ENCODE measurements around the gene TEX38. TPM values are rescaled to one million over a fixed set of nuclear protein-coding genes. Genes with fewer than 3 reads are reported as not detected.

The TEX38 gene
- polyA plus RNA-seq, 2 of the 4 experiments (the other 2 are of a cell fraction): not detected

DNA sequence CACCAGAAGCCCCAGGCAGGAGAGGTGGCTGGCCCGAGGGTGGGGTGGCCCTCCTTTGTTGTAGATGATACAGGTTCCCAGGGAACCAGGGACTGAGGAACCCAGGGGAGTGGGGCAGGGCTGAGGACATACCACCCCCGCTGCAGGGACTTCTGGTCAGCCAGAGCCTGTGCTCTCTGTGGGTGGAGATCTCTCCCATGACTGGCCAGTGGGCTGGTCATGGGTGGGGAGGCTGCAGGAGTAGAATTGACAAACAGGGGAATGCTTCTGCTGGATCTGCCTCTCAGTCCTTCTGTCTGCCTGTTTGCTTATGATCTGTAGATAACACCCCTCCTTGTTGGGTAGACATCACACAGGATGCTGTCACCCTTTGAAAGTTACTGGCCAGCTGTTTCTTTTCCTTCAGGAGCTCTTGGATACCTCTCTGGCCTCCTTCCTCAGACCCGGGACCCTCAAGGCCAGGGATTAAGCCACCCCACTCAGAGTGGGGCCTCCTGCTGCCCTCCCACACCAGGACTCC, 50.1 kb downstream of the TEX38 start (continued):
- TF ChIP-seq CHD4 (IDR thresholded peaks at IDR 0.05; ENCODE audit: borderline replicate concordance) (no peak), ZSCAN20 (CRISPR knock-in tag; IDR thresholded peaks at IDR 0.05) (no peak), CBX8 (IDR thresholded peaks at IDR 0.05) (no peak), CHD2 (IDR thresholded peaks at IDR 0.05; ENCODE audit: low read length, partially characterized antibody) (no peak)
- TF ChIP-seq, protein P1, sequence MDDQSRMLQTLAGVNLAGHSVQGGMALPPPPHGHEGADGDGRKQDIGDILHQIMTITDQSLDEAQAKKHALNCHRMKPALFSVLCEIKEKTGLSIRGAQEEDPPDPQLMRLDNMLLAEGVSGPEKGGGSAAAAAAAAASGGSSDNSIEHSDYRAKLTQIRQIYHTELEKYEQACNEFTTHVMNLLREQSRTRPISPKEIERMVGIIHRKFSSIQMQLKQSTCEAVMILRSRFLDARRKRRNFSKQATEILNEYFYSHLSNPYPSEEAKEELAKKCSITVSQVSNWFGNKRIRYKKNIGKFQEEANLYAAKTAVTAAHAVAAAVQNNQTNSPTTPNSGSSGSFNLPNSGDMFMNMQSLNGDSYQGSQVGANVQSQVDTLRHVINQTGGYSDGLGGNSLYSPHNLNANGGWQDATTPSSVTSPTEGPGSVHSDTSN (IDR thresholded peaks at IDR 0.05): no peak

Other genes starting within 250 kb of the TEX38 start
- 0.40 and 0.44 TPM in 2 replicates for gene DMBX1, start 182.0 kb upstream of the TEX38 start, polyA plus RNA-seq (2011; rRNA removed)
- gene DMBX1, start 182.0 kb upstream of the TEX38 start, polyA plus RNA-seq (2017; fragmentation: RNase III; extraction: RNeasy Plus Mini Kit Qiagen cat#74134 plus additional on column Dnase treatment): 1.1 to 2.2 TPM (median 1.7 TPM) in 3 replicates
- not detected in 2 replicates for gene KNCN, start 120.2 kb upstream of the TEX38 start, polyA plus RNA-seq (2011; rRNA removed)
- not detected in 3 replicates for gene KNCN, start 120.2 kb upstream of the TEX38 start, polyA plus RNA-seq (2017; fragmentation: RNase III; extraction: RNeasy Plus Mini Kit Qiagen cat#74134 plus additional on column Dnase treatment)
- 24.2 and 28.4 TPM in 2 replicates for gene MKNK1, start 67.6 kb upstream of the TEX38 start, polyA plus RNA-seq (2011; rRNA removed)
- gene MKNK1, start 67.6 kb upstream of the TEX38 start, polyA plus RNA-seq (2017; fragmentation: RNase III; extraction: RNeasy Plus Mini Kit Qiagen cat#74134 plus additional on column Dnase treatment): 19.6 to 21.4 TPM (median 20.8 TPM) in 3 replicates
- gene MOB3C, start 55.0 kb upstream of the TEX38 start, polyA plus RNA-seq (2011; rRNA removed): 2.6 and 3.8 TPM in 2 replicates
- 2.4 to 2.9 TPM (median 2.7 TPM) in 3 replicates for gene MOB3C, start 55.0 kb upstream of the TEX38 start, polyA plus RNA-seq (2017; fragmentation: RNase III; extraction: RNeasy Plus Mini Kit Qiagen cat#74134 plus additional on column Dnase treatment)
- 63.7 and 74.1 TPM in 2 replicates for gene ATPAF1, start 3.5 kb upstream of the TEX38 start, polyA plus RNA-seq (2011; rRNA removed)
- 28.9 to 33.9 TPM (median 31.7 TPM) in 3 replicates for gene ATPAF1, start 3.5 kb upstream of the TEX38 start, polyA plus RNA-seq (2017; fragmentation: RNase III; extraction: RNeasy Plus Mini Kit Qiagen cat#74134 plus additional on column Dnase treatment)
- 41.4 and 42.9 TPM in 2 replicates for gene EFCAB14, start 47.3 kb downstream of the TEX38 start, polyA plus RNA-seq (2011; rRNA removed)
- gene EFCAB14, start 47.3 kb downstream of the TEX38 start, polyA plus RNA-seq (2017; fragmentation: RNase III; extraction: RNeasy Plus Mini Kit Qiagen cat#74134 plus additional on column Dnase treatment): 16.7 to 18.5 TPM (median 18.0 TPM) in 3 replicates
- gene CYP4B1, start 127.2 kb downstream of the TEX38 start, polyA plus RNA-seq (2011; rRNA removed): not detected in 2 replicates
- gene CYP4B1, start 127.2 kb downstream of the TEX38 start, polyA plus RNA-seq (2017; fragmentation: RNase III; extraction: RNeasy Plus Mini Kit Qiagen cat#74134 plus additional on column Dnase treatment): not detected in 3 replicates

Data from A549 (cell line).